ENCODE data around the gene MTERF4.

MTERF4 gene

DNA sequence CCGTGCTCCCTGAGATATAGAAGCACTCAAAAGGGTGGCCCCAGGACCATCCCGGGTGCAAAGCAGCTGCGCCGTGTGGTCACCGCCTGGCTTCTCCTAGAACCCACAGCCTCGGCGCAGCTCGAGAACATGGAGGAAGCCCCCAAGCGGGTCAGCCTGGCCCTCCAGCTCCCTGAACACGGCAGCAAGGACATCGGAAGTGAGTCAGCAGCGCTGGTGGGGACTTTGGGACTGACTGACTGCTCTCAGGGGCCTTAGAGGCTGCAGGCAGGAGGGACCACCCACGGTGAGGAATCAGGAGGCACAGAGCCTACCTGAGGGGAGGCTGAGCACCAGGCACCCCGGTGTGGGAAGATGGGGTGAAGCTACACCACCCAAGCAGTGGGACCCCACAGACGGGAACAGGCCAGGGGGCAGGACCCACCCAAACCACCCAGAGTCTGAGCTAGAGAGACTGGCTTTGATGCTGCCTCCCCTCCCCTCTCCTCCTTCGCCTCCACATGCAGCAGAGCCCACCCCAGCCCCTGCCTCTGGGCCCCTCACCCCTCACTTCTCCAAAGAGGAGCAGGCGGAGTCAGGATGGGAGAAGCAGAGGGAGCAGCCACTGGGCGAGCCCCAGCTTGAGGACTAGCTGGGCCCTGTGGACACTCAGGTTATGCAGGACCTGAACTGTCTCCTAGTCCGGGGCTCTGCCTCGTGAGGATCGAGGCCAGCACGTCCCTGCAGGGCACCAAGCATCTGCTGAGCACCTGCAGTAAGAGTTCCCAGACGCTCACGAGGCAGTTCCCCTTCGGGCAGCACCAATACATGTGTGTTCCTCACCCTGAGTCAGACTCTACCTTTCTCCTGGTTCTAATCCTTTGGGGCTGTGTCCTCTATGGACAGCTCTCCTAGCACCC lies 28.7 kb downstream of the MTERF4 start:
- no peak overlapping the region for H3K4me3 ChIP-seq (ENCODE audit: low read depth, low read length)
- no peak for DNase-seq (ENCODE audit: low read depth)
- TF ChIP-seq, protein P1, sequence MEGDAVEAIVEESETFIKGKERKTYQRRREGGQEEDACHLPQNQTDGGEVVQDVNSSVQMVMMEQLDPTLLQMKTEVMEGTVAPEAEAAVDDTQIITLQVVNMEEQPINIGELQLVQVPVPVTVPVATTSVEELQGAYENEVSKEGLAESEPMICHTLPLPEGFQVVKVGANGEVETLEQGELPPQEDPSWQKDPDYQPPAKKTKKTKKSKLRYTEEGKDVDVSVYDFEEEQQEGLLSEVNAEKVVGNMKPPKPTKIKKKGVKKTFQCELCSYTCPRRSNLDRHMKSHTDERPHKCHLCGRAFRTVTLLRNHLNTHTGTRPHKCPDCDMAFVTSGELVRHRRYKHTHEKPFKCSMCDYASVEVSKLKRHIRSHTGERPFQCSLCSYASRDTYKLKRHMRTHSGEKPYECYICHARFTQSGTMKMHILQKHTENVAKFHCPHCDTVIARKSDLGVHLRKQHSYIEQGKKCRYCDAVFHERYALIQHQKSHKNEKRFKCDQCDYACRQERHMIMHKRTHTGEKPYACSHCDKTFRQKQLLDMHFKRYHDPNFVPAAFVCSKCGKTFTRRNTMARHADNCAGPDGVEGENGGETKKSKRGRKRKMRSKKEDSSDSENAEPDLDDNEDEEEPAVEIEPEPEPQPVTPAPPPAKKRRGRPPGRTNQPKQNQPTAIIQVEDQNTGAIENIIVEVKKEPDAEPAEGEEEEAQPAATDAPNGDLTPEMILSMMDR (IDR thresholded peaks at IDR 0.05; ENCODE audit: insufficient read depth, low read depth, low read length, missing control alignments), result no peak

DNA sequence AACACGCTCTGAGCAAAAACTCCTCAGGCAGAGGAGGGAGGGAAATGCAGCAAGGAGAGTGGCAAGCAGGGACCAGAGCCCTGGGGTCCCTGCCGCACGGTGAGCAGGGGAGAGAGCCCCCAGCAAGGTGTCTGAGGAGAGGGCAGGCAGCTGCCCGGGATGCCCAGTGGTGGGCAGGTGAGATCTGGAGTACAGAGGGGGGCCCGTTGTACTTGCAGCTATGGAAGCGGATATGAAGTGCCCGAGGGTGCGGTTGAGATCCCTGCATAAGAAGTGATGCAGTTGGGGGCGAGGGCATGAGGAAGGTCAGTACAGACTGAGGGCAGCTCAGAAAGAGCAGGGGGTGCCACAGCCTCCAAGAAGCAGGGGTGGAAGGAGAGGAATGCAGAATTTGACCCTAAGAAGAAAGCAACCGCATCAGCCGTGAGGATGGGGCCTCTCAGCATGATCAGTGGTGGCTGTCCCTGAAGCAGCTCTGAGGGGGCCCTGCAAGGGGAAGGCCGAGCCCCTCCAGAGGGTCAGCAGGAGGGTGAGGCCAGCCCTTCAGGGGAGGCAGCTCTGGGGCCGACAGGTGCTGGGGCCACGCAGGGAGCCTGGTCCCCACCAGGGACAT lies 29.4 kb downstream of the MTERF4 start:
- TF ChIP-seq, protein P1 (IDR thresholded peaks at IDR 0.05; ENCODE audit: insufficient read depth, low read depth, low read length, missing control alignments), result no peak
- H3K4me3 ChIP-seq (ENCODE audit: low read depth, low read length), result no peak overlapping the region
- DNase-seq (ENCODE audit: low read depth), result no peak

DNA sequence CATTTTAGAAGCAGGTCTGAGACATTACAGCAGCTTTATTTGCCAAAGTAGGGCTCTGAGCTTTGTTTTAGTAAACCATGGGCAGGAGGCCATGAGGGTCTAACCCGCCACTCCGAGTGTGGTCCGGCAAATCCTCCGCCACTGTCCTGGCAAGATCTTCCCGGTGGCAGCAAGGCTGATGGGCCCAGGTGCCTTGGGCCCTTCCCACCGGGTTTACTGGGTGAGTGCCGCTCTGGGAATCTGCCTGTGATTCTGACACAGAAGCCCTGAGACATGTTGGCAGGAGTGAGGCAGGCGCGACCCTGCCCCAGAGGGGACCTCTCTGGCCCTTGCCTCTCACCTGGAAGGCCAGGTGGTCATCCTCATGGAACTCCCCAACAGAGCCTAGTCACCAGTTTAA lies 29.9 kb downstream of the MTERF4 start:
- TF ChIP-seq, protein P1 (IDR thresholded peaks at IDR 0.05; ENCODE audit: insufficient read depth, low read depth, low read length, missing control alignments), result no peak
- no peak overlapping the region for H3K4me3 ChIP-seq (ENCODE audit: low read depth, low read length)

DNA sequence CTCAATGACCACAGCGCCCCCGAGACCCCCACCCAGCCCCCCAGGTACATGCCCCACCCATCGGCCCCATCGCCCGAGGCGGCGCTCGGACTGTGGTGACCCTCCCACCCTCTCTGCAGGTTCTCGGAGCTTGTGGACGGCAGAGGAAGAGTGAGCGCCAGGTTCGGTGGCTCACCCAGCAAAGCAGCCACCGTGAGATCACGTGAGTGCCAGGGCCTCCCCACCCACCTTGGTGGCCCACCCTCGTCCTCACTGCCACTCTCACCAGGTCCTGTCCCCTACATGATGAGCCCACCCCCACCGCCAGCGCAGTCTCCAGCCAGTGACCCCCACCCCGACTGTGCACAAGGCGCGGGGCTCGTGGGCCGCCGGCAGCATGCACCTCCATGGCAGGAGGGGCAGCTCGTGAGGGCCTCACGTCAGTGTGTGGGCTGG lies 30.4 kb downstream of the MTERF4 start:
- TF ChIP-seq, protein P1 (IDR thresholded peaks at IDR 0.05; ENCODE audit: insufficient read depth, low read depth, low read length, missing control alignments), result no peak
- no peak for DNase-seq (ENCODE audit: low read depth)
- H3K4me3 ChIP-seq (ENCODE audit: low read depth, low read length), result no peak overlapping the region

More for the DNA sequence above, 29.9 kb downstream of the MTERF4 start:
- no peak for DNase-seq (ENCODE audit: low read depth)

DNA sequence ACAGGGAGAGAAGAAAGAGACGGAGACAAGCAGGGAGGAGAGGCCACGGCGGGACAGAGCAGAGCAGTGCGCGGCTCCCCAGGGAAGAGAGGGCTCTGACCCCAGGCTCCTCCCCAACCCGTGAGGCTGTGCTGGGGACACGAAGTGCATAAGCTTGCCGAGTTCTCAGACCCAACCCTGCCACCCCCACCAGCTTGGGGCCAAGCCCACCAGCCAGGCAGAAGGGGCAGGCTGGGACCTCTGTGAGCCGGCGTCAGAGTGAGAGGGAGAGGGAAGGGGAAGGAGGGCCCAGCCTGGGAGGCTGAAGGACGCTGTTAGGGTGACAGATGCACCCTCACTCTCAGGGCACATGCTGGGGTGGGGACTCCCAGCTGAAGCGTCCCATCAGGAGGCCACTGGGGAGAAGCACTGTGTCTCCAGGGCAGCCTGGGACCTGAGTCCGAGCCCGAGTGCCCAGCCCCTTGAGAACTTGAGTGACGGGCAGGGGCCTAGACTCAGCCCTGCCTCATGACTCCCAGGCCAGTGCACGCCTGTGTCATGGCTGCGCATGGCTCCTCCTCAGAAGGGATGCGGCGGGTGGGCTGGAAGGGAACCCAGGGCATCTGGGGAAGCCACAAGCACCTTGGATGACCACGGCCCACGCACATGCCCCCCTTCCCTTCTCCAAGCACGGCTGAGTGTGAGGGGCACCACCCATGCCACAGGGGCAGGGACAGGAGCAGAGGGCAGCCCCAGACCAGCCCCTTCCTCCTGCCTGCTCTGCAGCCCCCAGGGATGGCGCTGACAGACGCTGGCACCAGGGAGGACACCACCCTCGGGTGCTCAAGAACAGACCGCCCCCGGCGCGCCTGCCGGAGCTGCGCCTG lies 31.0 kb downstream of the MTERF4 start:
- no peak for DNase-seq (ENCODE audit: low read depth)
- TF ChIP-seq, protein P1 (IDR thresholded peaks at IDR 0.05; ENCODE audit: insufficient read depth, low read depth, low read length, missing control alignments), result no peak
- no peak overlapping the region for H3K4me3 ChIP-seq (ENCODE audit: low read depth, low read length)

DNA sequence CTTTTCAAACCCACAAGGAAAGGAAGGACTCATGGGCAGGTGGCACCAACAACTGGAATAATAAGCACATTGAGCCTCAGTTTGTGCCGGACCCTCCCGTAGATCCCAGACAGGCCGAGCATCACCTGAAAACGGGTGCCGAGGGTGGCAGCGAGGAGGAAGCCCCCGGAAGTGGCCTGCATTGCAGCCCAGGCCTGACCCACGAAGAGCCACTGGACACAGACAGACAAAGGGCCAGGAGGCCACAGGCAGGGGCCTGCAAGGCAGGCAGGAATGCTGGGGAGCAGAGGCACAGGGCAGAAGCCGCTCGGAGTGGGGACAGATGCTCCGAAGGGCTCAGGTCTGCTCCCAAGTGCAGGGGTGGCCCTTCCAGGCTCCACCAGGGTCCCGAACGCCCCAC lies 31.7 kb downstream of the MTERF4 start:
- DNase-seq (ENCODE audit: low read depth), result no peak
- H3K4me3 ChIP-seq (ENCODE audit: low read depth, low read length), result no peak overlapping the region
- TF ChIP-seq, protein P1 (IDR thresholded peaks at IDR 0.05; ENCODE audit: insufficient read depth, low read depth, low read length, missing control alignments), result no peak

Data from GM12865 (cell line).